Mucosa of gallbladder (tissue), 1 donor: ENCODE data around the gene ADNP2. TPM values are rescaled to one million over a fixed set of nuclear protein-coding genes. Genes with fewer than 3 reads are reported as not detected.

ENCODE experiments used
- total RNA-seq: library from RNA; stranded (reverse); gene quantifications from one replicate; pipeline ENCODE4 v1.2.1, GENCODE V29; 2021
- donor health status: DM: no; HTN: no; CAD: no.

ADNP2 gene
- total RNA-seq, 1 donor from 2014 or later: 16.2 TPM

Other genes with a start within 250 kb of the ADNP2 start
- 61.3 TPM for gene SLC66A2, start 157.6 kb upstream of the ADNP2 start, total RNA-seq
- gene HSBP1L1, start 144.6 kb upstream of the ADNP2 start, total RNA-seq: 21.4 TPM
- 76.7 TPM for gene TXNL4A, start 120.7 kb upstream of the ADNP2 start, total RNA-seq
- 17.7 TPM for gene RBFA, start 74.8 kb upstream of the ADNP2 start, total RNA-seq
- 4.1 TPM for gene PARD6G, start 138.3 kb downstream of the ADNP2 start, total RNA-seq